HepG2 (cell line): Measurements from ENCODE around the gene ZBTB7C.

Experiments
- RBAK ChIP-seq: sonication (generic); formaldehyde crosslinking; IDR thresholded peaks from 2 replicates; pipeline ENCODE4 v1.5.1; 2020; ENCODE audit warnings: mild to moderate bottlenecking, missing genetic modification reagents
- SAFB2 ChIP-seq: sonication (generic); formaldehyde crosslinking; IDR thresholded peaks from 2 replicates; pipeline ENCODE4 v1.5.1; 2020; ENCODE audit warnings: missing genetic modification reagents, low read depth, mild to moderate bottlenecking, borderline replicate concordance
- TERF1 ChIP-seq: sonication (generic); formaldehyde crosslinking; IDR thresholded peaks from 2 replicates; pipeline ENCODE4 v1.8.0; 2022; ENCODE audit warnings: mild to moderate bottlenecking, missing genetic modification reagents, moderate library complexity
- ZNF234 ChIP-seq: sonication (generic); formaldehyde crosslinking; conservative IDR thresholded peaks from 2 replicates; pipeline ENCODE4 v1.5.1; 2020; ENCODE audit warnings: mild to moderate bottlenecking, missing genetic modification reagents
- TF ChIP-seq, protein P1 (sequence below): sonication (generic); formaldehyde crosslinking; IDR thresholded peaks from 2 replicates; pipeline ENCODE4 v1.8.0; 2022; ENCODE audit warnings: mild to moderate bottlenecking, missing genetic modification reagents, borderline replicate concordance

- TF ChIP-seq SAFB2 (no peak), ZNF234 (CRISPR knock-in tag) (no peak), RBAK (no peak), TERF1 (CRISPR knock-in tag) (no peak)
- TF ChIP-seq, protein P1, sequence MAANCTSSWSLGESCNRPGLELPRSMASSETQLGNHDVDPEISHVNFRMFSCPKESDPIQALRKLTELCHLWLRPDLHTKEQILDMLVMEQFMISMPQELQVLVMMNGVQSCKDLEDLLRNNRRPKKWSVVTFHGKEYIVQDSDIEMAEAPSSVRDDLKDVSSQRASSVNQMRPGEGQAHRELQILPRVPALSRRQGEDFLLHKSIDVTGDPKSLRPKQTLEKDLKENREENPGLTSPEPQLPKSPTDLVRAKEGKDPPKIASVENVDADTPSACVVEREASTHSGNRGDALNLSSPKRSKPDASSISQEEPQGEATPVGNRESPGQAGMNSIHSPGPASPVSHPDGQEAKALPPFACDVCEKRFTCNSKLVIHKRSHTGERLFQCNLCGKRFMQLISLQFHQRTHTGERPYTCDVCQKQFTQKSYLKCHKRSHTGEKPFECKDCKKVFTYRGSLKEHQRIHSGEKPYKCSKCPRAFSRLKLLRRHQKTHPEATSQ (CRISPR knock-in tag), result no peak
Measured at GRCh38 chr18:48181087-48181823, 227.9 kb downstream of the ZBTB7C start.
